ENCODE results near the gene RAB11FIP4. TPM values are rescaled to one million over a fixed set of nuclear protein-coding genes. Genes with fewer than 3 reads are reported as not detected.

RAB11FIP4 gene
- total RNA-seq, 4 donors from 2014 or later, result 41.0 to 173 (median 53.7) TPM

- no peak for DNase-seq
- in situ Hi-C loops (cut with MboI; ENCODE audit: low pct_ligation_motif_present in 1 of 4, low pct_unique_long_range_greater_than_20kb in 1 of 4, low sequenced_read_pairs in 3 of 4), result loop anchor here in 1 of 4 donors (10.0 kb wide), 2 partner anchors 56 to 294 kb away; no protein-coding TSS in a partner anchor
- Histone ChIP-seq H3K27ac (peak overlapping the region; percentile 85 to 94 (median 92)), H3K36me3 (no peaks in the 10 kb centered on the region), H3K4me3 (peak overlapping the region; percentile 51 to 86 (median 78)), H3K9me3 (no peaks in the 10 kb centered on the region), H3K4me1 (peaks cover 0 to 13% (median 4%) of the 10 kb centered on the region in 4 donors), H3K27me3 (no peaks in the 10 kb centered on the region)
- TF ChIP-seq CTCF (IDR thresholded peaks at IDR 0.05) (no peak), POLR2A (IDR thresholded peaks at IDR 0.05) (no peak), EP300 (IDR thresholded peaks at IDR 0.05; ENCODE audit: low read depth) (no peak), POLR2AphosphoS5 (IDR thresholded peaks at IDR 0.05) (no peak)
- 19 to 86% methylated on average over 2 to 15 of the region's 17 CpGs for WGBS, 2 donors (ENCODE audit: low coverage in 1 of 2)
- intact Hi-C loops (cut with DNase I; ENCODE audit: low total_unique reads), result loop anchor here (10.0 kb wide), 1 partner anchor 144 kb away; no protein-coding TSS in a partner anchor
Observed at GRCh38 chr17:31550389-31551056, 159.0 kb downstream of the RAB11FIP4 start.

GRCh38 chr17:31552568-31552967 is 161.1 kb downstream of the RAB11FIP4 start:
- Histone ChIP-seq H3K9me3 (no peaks in the 10 kb centered on the region), H3K36me3 (no peaks in the 10 kb centered on the region), H3K27ac (no peak overlapping the region), H3K4me1 (peaks cover 0 to 13% (median 4%) of the 10 kb centered on the region in 4 donors), H3K27me3 (no peaks in the 10 kb centered on the region), H3K4me3 (no peak overlapping the region)
- no peak for DNase-seq
- in situ Hi-C loops (cut with MboI; ENCODE audit: low pct_ligation_motif_present in 1 of 4, low pct_unique_long_range_greater_than_20kb in 1 of 4, low sequenced_read_pairs in 3 of 4), result loop anchor here in 1 of 4 donors (10.0 kb wide), 2 partner anchors 58 to 292 kb away; no protein-coding TSS in a partner anchor
- WGBS, 2 donors (ENCODE audit: low coverage in 1 of 2), result 82 to 100% methylated on average over 1 to 3 of the region's 3 CpGs
- intact Hi-C loops (cut with DNase I; ENCODE audit: low total_unique reads), result loop anchor here (10.0 kb wide), 1 partner anchor 142 kb away; no protein-coding TSS in a partner anchor
- TF ChIP-seq EP300 (IDR thresholded peaks at IDR 0.05; ENCODE audit: low read depth), result no peak
- TF ChIP-seq CTCF (IDR thresholded peaks at IDR 0.05), result no peak
- TF ChIP-seq POLR2AphosphoS5 (IDR thresholded peaks at IDR 0.05), result no peak
- TF ChIP-seq POLR2A (IDR thresholded peaks at IDR 0.05), result no peak

GRCh38 chr17:31553506-31553905 is 162.0 kb downstream of the RAB11FIP4 start:
- no peak for DNase-seq
- Histone ChIP-seq H3K9me3 (no peaks in the 10 kb centered on the region), H3K4me1 (peaks cover 3 to 16% (median 8%) of the 10 kb centered on the region in 4 donors), H3K4me3 (no peak overlapping the region), H3K27me3 (no peaks in the 10 kb centered on the region), H3K27ac (no peak overlapping the region), H3K36me3 (no peaks in the 10 kb centered on the region)
- intact Hi-C loops (cut with DNase I; ENCODE audit: low total_unique reads), result loop anchor here (10.0 kb wide), 1 partner anchor 141 kb away; no protein-coding TSS in a partner anchor
- in situ Hi-C loops (cut with MboI; ENCODE audit: low pct_ligation_motif_present in 1 of 4, low pct_unique_long_range_greater_than_20kb in 1 of 4, low sequenced_read_pairs in 3 of 4), result loop anchor here in 1 of 4 donors (10.0 kb wide), 2 partner anchors 59 to 291 kb away; no protein-coding TSS in a partner anchor
- 90 to 100% methylated on average over 2 to 5 of the region's 5 CpGs for WGBS, 2 donors (ENCODE audit: low coverage in 1 of 2)
- no peak for TF ChIP-seq EP300 (IDR thresholded peaks at IDR 0.05; ENCODE audit: low read depth)
- no peak for TF ChIP-seq POLR2A (IDR thresholded peaks at IDR 0.05)
- TF ChIP-seq POLR2AphosphoS5 (IDR thresholded peaks at IDR 0.05), result no peak
- no peak for TF ChIP-seq CTCF (IDR thresholded peaks at IDR 0.05)

- TF ChIP-seq POLR2AphosphoS5 (IDR thresholded peaks at IDR 0.05) (no peak), POLR2A (IDR thresholded peaks at IDR 0.05) (no peak), CTCF (IDR thresholded peaks at IDR 0.05) (no peak), EP300 (IDR thresholded peaks at IDR 0.05; ENCODE audit: low read depth) (no peak)
- peaks cover 4 to 18% (median 14%) of the 10 kb centered on the region in 4 donors for H3K4me1 ChIP-seq
- intact Hi-C loops (cut with DNase I; ENCODE audit: low total_unique reads) (loop anchor here (5.0 to 10.0 kb wide), 2 partner anchors 140 to 302 kb away; partner anchors contain the start of gene COPRS), in situ Hi-C loops (cut with MboI; ENCODE audit: low pct_ligation_motif_present in 1 of 4, low pct_unique_long_range_greater_than_20kb in 1 of 4, low sequenced_read_pairs in 3 of 4) (loop anchor here in 3 of 4 donors (5.0 to 10.0 kb wide), 3 partner anchors 60 to 290 kb away; no protein-coding TSS in a partner anchor)
- DNase-seq, result no peak
- no peaks in the 10 kb centered on the region for H3K36me3 ChIP-seq
- H3K27me3 ChIP-seq, result no peaks in the 10 kb centered on the region
- no peak overlapping the region for H3K4me3 ChIP-seq
- WGBS, 2 donors (ENCODE audit: low coverage in 1 of 2), result 91% methylated on average over 1 of the region's 1 CpG; no CpG with 5 or more reads in 1 of the 2 donors
- no peak overlapping the region for H3K27ac ChIP-seq
- H3K9me3 ChIP-seq, result no peaks in the 10 kb centered on the region
Observed at GRCh38 chr17:31554930-31555329, 163.5 kb downstream of the RAB11FIP4 start.

All from transverse colon (tissue), 4 donors.